ENCODE measurements around the gene AIP.
"Not testable (repeated sequence)": the region's sequence is repeated elsewhere in the genome, so short reads cannot be mapped to it uniquely, and the experiment has no call there.

- not testable (repeated sequence) for TF ChIP-seq ZNF785 (CRISPR knock-in tag; IDR thresholded peaks at IDR 0.05); MAFK (IDR thresholded peaks at IDR 0.05; ENCODE audit: low read length); CTCF (IDR thresholded peaks at IDR 0.05 in 2 of 3, conservative IDR thresholded peaks at IDR 0.05 in 1 of 3; ENCODE audit: insufficient read depth in 2 of 3, low read depth in 1 of 3, low read length in 3 of 3); NR1H2 (CRISPR knock-in tag; IDR thresholded peaks at IDR 0.05); ZNF124 (CRISPR knock-in tag; IDR thresholded peaks at IDR 0.05); POLR2AphosphoS5 (IDR thresholded peaks at IDR 0.05; ENCODE audit: control insufficient read depth, insufficient read depth, low read depth, low read length); SETDB1 (IDR thresholded peaks at IDR 0.05; ENCODE audit: low read length); POLR2AphosphoS2 (IDR thresholded peaks at IDR 0.05; ENCODE audit: low read length); GATAD2B (IDR thresholded peaks at IDR 0.05; ENCODE audit: borderline replicate concordance)
Observed at GRCh38 chr11:67465530-67465929, 17.3 kb upstream of the AIP start.

All from K562 (cell line).